Measurements from ENCODE around the gene PRDM5.

The PRDM5 gene

DNA sequence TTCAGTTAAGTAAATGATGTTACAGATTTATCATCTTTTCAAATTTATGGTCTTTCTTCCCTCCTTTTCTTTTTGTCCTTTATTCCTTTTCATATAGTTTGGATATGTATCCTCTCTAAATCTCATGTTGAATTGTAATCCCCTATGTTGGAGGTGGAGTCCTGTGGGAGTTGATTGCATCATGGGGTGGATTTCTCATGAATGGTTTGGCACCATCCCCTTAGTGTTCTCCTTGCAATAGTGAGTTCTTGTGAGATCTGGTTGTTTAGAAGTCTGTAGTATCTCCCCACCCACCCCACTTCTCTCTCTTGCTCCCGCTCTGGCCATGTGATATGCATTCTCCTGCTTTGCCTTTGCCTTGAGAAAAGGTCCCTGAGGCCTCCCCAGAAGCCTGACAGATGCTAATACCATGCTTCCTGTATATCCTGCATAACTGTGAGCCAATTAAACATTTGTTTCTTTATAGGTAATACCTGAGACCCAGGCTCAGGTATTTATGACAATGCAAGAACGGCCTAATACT lies 236.7 kb downstream of the PRDM5 start:
- no peak overlapping the region for H2AFZ ChIP-seq (ENCODE audit: low read length)
- no peaks in the 10 kb centered on the region for H4K20me1 ChIP-seq (ENCODE audit: insufficient read depth, low read length)
- H3K4me1 ChIP-seq (ENCODE audit: insufficient read depth, low read length, severe bottlenecking), result no peaks in the 10 kb centered on the region
- no peaks in the 10 kb centered on the region for H3K36me3 ChIP-seq (ENCODE audit: insufficient read depth, low read length)
- no peaks in the 10 kb centered on the region for H3K79me2 ChIP-seq (ENCODE audit: insufficient read depth, low read length)
- no peak overlapping the region for H3K27ac ChIP-seq (ENCODE audit: low read depth, low read length, poor library complexity, severe bottlenecking)
- no peaks in the 10 kb centered on the region for H3K27me3 ChIP-seq (ENCODE audit: insufficient read depth, low read length)
- TF ChIP-seq EZH2 (IDR thresholded peaks at IDR 0.05; ENCODE audit: borderline replicate concordance, low read length), result no peak
- TF ChIP-seq, protein P1, sequence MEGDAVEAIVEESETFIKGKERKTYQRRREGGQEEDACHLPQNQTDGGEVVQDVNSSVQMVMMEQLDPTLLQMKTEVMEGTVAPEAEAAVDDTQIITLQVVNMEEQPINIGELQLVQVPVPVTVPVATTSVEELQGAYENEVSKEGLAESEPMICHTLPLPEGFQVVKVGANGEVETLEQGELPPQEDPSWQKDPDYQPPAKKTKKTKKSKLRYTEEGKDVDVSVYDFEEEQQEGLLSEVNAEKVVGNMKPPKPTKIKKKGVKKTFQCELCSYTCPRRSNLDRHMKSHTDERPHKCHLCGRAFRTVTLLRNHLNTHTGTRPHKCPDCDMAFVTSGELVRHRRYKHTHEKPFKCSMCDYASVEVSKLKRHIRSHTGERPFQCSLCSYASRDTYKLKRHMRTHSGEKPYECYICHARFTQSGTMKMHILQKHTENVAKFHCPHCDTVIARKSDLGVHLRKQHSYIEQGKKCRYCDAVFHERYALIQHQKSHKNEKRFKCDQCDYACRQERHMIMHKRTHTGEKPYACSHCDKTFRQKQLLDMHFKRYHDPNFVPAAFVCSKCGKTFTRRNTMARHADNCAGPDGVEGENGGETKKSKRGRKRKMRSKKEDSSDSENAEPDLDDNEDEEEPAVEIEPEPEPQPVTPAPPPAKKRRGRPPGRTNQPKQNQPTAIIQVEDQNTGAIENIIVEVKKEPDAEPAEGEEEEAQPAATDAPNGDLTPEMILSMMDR (IDR thresholded peaks at IDR 0.05; ENCODE audit: low read length), result no peak
- H3K9me2 ChIP-seq (ENCODE audit: low read depth, low read length), result no peaks in the 10 kb centered on the region
- no peak overlapping the region for H3K4me2 ChIP-seq (ENCODE audit: low read length)
- no peak overlapping the region for H3K4me3 ChIP-seq (ENCODE audit: low read depth, low read length, poor library complexity, severe bottlenecking)
- no peaks in the 10 kb centered on the region for H3K9me3 ChIP-seq (ENCODE audit: low read length)
- no peaks in the 10 kb centered on the region for H3F3A ChIP-seq (ENCODE audit: insufficient read depth, low read length)
- no peak overlapping the region for H3K9ac ChIP-seq (ENCODE audit: low read length)

DNA sequence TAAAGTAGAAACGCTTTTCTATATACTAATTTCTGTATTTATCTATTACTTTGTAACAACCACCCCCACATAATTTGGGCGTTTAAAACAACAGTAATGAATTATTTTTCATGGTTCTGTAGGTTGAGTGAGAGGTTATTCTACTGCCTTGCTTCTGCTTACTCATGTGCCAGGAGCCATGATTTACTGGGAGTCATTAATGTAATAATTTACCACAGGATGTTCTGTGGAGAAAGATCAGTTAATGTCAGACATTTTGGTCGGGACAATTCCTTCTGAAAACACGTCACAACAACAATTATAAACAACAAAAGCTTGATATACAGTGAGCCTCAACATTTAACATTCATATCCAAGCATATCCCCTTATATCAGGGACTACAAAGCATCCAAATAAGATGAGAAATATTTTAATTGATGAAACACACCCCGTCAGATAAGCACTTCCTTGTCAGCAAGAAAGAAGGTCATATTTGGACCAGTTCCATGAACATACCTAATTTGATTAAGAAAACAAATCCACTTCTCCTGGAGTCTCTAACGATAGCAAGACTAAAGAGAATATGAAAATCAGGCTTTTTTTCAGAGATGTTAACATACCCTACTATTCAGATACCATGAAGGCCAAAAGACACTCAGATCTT lies 238.5 kb downstream of the PRDM5 start:
- no peak overlapping the region for H3K4me2 ChIP-seq (ENCODE audit: low read length)
- no peaks in the 10 kb centered on the region for H3K4me1 ChIP-seq (ENCODE audit: insufficient read depth, low read length, severe bottlenecking)
- no peaks in the 10 kb centered on the region for H3K36me3 ChIP-seq (ENCODE audit: insufficient read depth, low read length)
- no peak overlapping the region for H2AFZ ChIP-seq (ENCODE audit: low read length)
- H3F3A ChIP-seq (ENCODE audit: insufficient read depth, low read length), result no peaks in the 10 kb centered on the region
- no peaks in the 10 kb centered on the region for H3K9me3 ChIP-seq (ENCODE audit: low read length)
- TF ChIP-seq, protein P1 (IDR thresholded peaks at IDR 0.05; ENCODE audit: low read length), result no peak
- no peak for TF ChIP-seq EZH2 (IDR thresholded peaks at IDR 0.05; ENCODE audit: borderline replicate concordance, low read length)
- no peaks in the 10 kb centered on the region for H3K9me2 ChIP-seq (ENCODE audit: low read depth, low read length)
- H3K27me3 ChIP-seq (ENCODE audit: insufficient read depth, low read length), result no peaks in the 10 kb centered on the region
- no peaks in the 10 kb centered on the region for H4K20me1 ChIP-seq (ENCODE audit: insufficient read depth, low read length)
- H3K79me2 ChIP-seq (ENCODE audit: insufficient read depth, low read length), result no peaks in the 10 kb centered on the region
- no peak overlapping the region for H3K4me3 ChIP-seq (ENCODE audit: low read depth, low read length, poor library complexity, severe bottlenecking)
- H3K9ac ChIP-seq (ENCODE audit: low read length), result no peak overlapping the region
- H3K27ac ChIP-seq (ENCODE audit: low read depth, low read length, poor library complexity, severe bottlenecking), result no peak overlapping the region

DNA sequence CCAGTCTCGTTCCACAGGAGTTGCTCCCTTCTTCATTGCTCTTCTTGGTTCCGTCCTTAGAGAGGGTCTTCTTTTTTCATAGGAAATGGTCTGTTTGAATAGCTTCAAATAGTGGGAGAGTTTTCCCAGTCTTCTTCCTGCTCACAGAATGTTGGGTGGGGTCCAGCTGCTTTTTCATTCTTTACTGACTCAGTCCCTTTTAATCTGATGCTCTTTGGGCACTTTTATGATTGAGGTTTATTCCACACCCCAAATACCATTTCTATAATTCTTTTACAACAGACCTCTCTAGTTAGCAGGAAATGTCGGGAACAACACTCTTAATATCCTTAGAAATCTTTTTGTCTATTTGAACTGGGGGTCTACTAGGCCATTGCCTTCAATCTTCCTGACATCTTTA lies 239.5 kb downstream of the PRDM5 start:
- no peak overlapping the region for H3K27ac ChIP-seq (ENCODE audit: low read depth, low read length, poor library complexity, severe bottlenecking)
- H3F3A ChIP-seq (ENCODE audit: insufficient read depth, low read length), result no peaks in the 10 kb centered on the region
- H2AFZ ChIP-seq (ENCODE audit: low read length), result no peak overlapping the region
- no peaks in the 10 kb centered on the region for H3K9me3 ChIP-seq (ENCODE audit: low read length)
- H3K4me1 ChIP-seq (ENCODE audit: insufficient read depth, low read length, severe bottlenecking), result no peaks in the 10 kb centered on the region
- H3K4me2 ChIP-seq (ENCODE audit: low read length), result no peak overlapping the region
- H3K4me3 ChIP-seq (ENCODE audit: low read depth, low read length, poor library complexity, severe bottlenecking), result no peak overlapping the region
- H4K20me1 ChIP-seq (ENCODE audit: insufficient read depth, low read length), result no peaks in the 10 kb centered on the region
- H3K9ac ChIP-seq (ENCODE audit: low read length), result no peak overlapping the region
- no peaks in the 10 kb centered on the region for H3K27me3 ChIP-seq (ENCODE audit: insufficient read depth, low read length)
- H3K9me2 ChIP-seq (ENCODE audit: low read depth, low read length), result no peaks in the 10 kb centered on the region
- no peaks in the 10 kb centered on the region for H3K36me3 ChIP-seq (ENCODE audit: insufficient read depth, low read length)
- no peaks in the 10 kb centered on the region for H3K79me2 ChIP-seq (ENCODE audit: insufficient read depth, low read length)
- TF ChIP-seq EZH2 (IDR thresholded peaks at IDR 0.05; ENCODE audit: borderline replicate concordance, low read length), result no peak
- TF ChIP-seq, protein P1 (IDR thresholded peaks at IDR 0.05; ENCODE audit: low read length), result no peak

All from OCI-LY1 (cell line).